ENCODE measurements around the gene SEC22A. TPM values are rescaled to one million over a fixed set of nuclear protein-coding genes. Genes with fewer than 3 reads are reported as not detected.

SEC22A gene
- total and polyA plus RNA-seq, 4 experiments from 2014 or later, result 19.4 to 26.5 (median 22.5) TPM

- no peak overlapping the region for H3K4me3 Mint-ChIP-seq
- no peaks in the 10 kb centered on the region for H3K27me3 Mint-ChIP-seq
- Histone ChIP-seq H3K27ac (ENCODE audit: low read depth, low read length) (no peak overlapping the region), H3K27me3 (ENCODE audit: insufficient read depth, low read length) (no peaks in the 10 kb centered on the region), H3K4me3 (ENCODE audit: low read length in 2 of 2) (no peak overlapping the region), H3K36me3 (ENCODE audit: insufficient read depth, low read length) (no peaks in the 10 kb centered on the region), H3K9me3 (ENCODE audit: control insufficient read depth in 1 of 2, low read length in 2 of 2) (no peaks in the 10 kb centered on the region), H3K4me1 (ENCODE audit: insufficient read depth, low read length) (no peaks in the 10 kb centered on the region)
- ChIA-PET POLR2A (ENCODE audit: partially characterized antibody) (no interaction called here), CTCF (ENCODE audit: partially characterized antibody) (no interaction called here)
- H3K36me3 Mint-ChIP-seq, result peaks cover 0 to 9% of the 10 kb centered on the region in 2 donors
- no peak for DNase-seq
- H3K27ac Mint-ChIP-seq, result no peak overlapping the region
- H3K4me1 Mint-ChIP-seq, result peaks cover 0 to 4% (median 0%) of the 10 kb centered on the region in 4 donors
- H3K9me3 Mint-ChIP-seq, result no peaks in the 10 kb centered on the region
- intact Hi-C loops (cut with micrococcal nuclease), result no loop called here
Measured at GRCh38 chr3:123277106-123277505, 75.4 kb downstream of the SEC22A start.

DNA sequence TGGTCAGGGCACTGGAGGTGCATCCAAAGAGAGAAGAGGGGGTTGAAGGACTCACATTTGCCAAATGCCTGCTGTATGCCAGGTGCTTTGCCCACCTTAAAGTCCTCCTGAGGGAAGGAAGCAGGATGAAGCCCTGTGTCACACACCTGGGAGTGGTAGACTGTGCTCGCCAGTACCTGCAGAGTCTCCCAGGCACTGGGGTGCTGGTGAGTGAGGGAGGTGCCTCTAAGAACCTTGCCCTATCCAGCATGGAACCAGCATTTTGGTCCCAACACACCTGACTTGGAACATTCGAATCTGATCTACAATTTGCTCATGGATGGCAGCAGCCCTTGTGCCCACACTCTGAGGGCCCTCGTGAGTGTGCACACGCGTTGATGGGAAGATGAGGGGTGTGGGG is 76.7 kb downstream of the SEC22A start:
- peaks cover 0 to 5% of the 10 kb centered on the region in 2 donors for H3K36me3 Mint-ChIP-seq
- H3K4me1 Mint-ChIP-seq, result peaks cover 0 to 4% (median 0%) of the 10 kb centered on the region in 4 donors
- POLR2A ChIA-PET (ENCODE audit: partially characterized antibody), result no interaction called here
- H3K9me3 Mint-ChIP-seq, result no peaks in the 10 kb centered on the region
- intact Hi-C loops (cut with micrococcal nuclease), result no loop called here
- no peaks in the 10 kb centered on the region for H3K27me3 Mint-ChIP-seq
- Histone ChIP-seq H3K9me3 (ENCODE audit: control insufficient read depth in 1 of 2, low read length in 2 of 2) (no peaks in the 10 kb centered on the region), H3K36me3 (ENCODE audit: insufficient read depth, low read length) (no peaks in the 10 kb centered on the region), H3K4me1 (ENCODE audit: insufficient read depth, low read length) (no peaks in the 10 kb centered on the region), H3K4me3 (ENCODE audit: low read length in 2 of 2) (no peak overlapping the region), H3K27ac (ENCODE audit: low read depth, low read length) (no peak overlapping the region), H3K27me3 (ENCODE audit: insufficient read depth, low read length) (no peaks in the 10 kb centered on the region)
- H3K27ac Mint-ChIP-seq, result no peak overlapping the region
- H3K4me3 Mint-ChIP-seq, result no peak overlapping the region
- CTCF ChIA-PET (ENCODE audit: partially characterized antibody), result no interaction called here
- DNase-seq, result no peak

DNA sequence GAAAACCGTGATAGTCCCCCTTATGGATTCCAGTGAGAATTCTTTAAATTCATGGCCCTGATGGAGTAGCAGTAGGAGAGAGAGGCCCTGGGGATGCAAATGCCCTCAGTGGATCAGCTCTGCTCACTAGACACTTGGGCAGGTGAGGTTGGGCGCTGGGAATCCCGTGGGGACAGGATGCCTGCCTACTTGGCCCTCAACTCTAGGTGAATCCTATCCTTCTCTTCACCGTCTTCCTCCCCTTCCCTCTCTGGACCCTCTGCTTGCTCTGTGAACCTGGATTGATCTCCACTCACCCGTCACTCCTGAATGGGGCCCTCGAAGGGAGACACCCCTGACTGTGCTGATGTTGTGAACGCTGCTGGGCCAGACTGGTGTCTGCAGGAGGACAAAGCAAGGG is 77.4 kb downstream of the SEC22A start:
- Mint-ChIP-seq H3K36me3 (peaks cover 0 to 5% of the 10 kb centered on the region in 2 donors), H3K9me3 (no peaks in the 10 kb centered on the region), H3K4me3 (no peak overlapping the region), H3K4me1 (peaks cover 0 to 4% (median 0%) of the 10 kb centered on the region in 4 donors), H3K27me3 (no peaks in the 10 kb centered on the region), H3K27ac (no peak overlapping the region)
- no peaks in the 10 kb centered on the region for H3K4me1 ChIP-seq (ENCODE audit: insufficient read depth, low read length)
- no peaks in the 10 kb centered on the region for H3K36me3 ChIP-seq (ENCODE audit: insufficient read depth, low read length)
- no peak for DNase-seq
- CTCF ChIA-PET (ENCODE audit: partially characterized antibody), result no interaction called here
- intact Hi-C loops (cut with micrococcal nuclease), result no loop called here
- no peak overlapping the region for H3K27ac ChIP-seq (ENCODE audit: low read depth, low read length)
- no peaks in the 10 kb centered on the region for H3K9me3 ChIP-seq (ENCODE audit: control insufficient read depth in 1 of 2, low read length in 2 of 2)
- H3K27me3 ChIP-seq (ENCODE audit: insufficient read depth, low read length), result no peaks in the 10 kb centered on the region
- no peak overlapping the region for H3K4me3 ChIP-seq (ENCODE audit: low read length in 2 of 2)
- POLR2A ChIA-PET (ENCODE audit: partially characterized antibody), result no interaction called here

DNA sequence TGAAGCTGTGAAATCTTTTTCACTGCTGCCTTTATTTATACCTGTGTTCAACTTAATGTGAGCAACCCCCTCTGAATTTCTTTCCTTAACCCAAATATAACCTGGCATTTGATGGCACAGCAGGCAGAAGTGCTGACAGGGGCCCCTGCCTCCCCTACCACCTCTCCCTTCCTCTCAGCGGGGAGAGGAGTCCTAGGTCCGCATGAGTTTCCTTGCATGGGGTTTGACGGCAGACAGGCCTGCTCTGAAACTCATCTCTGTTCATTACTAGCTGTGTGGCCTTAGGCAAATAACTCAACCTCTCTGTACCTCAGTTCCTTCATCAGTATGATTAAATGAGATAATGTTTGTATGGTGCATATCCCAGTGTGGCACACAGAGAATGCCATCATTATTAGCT is 79.7 kb downstream of the SEC22A start:
- Histone ChIP-seq H3K27me3 (ENCODE audit: insufficient read depth, low read length) (no peaks in the 10 kb centered on the region), H3K4me1 (ENCODE audit: insufficient read depth, low read length) (no peaks in the 10 kb centered on the region), H3K27ac (ENCODE audit: low read depth, low read length) (no peak overlapping the region), H3K36me3 (ENCODE audit: insufficient read depth, low read length) (no peaks in the 10 kb centered on the region), H3K4me3 (ENCODE audit: low read length in 2 of 2) (no peak overlapping the region), H3K9me3 (ENCODE audit: control insufficient read depth in 1 of 2, low read length in 2 of 2) (no peaks in the 10 kb centered on the region)
- Mint-ChIP-seq H3K4me1 (peaks cover 0 to 4% (median 0%) of the 10 kb centered on the region in 4 donors), H3K36me3 (peaks cover 0 to 5% of the 10 kb centered on the region in 2 donors), H3K4me3 (no peak overlapping the region), H3K27ac (no peak overlapping the region), H3K9me3 (no peaks in the 10 kb centered on the region), H3K27me3 (no peaks in the 10 kb centered on the region)
- POLR2A ChIA-PET (ENCODE audit: partially characterized antibody), result no interaction called here
- no peak for DNase-seq
- CTCF ChIA-PET (ENCODE audit: partially characterized antibody), result no interaction called here
- intact Hi-C loops (cut with micrococcal nuclease), result no loop called here

DNA sequence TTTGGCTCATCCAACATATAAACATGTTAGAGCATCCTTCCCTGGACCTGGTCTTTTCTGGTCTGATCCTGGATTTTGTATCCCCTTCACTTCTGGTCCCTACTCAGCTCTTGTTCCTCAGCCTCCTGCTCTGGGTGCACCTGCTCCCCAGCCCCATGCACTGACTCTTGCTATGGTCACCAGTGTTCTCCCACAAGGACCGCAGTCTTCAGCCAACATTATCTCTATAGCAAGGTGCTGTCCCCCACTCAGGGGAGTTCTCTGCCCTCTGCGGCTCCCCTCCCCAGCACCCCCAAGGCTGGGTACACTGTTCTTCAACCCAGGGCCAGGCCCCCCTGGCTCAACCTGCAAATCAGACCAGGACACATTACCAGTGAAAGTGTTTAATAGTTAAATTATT is 80.2 kb downstream of the SEC22A start:
- no peaks in the 10 kb centered on the region for H3K27me3 Mint-ChIP-seq
- Histone ChIP-seq H3K4me3 (ENCODE audit: low read length in 2 of 2) (no peak overlapping the region), H3K9me3 (ENCODE audit: control insufficient read depth in 1 of 2, low read length in 2 of 2) (no peaks in the 10 kb centered on the region), H3K4me1 (ENCODE audit: insufficient read depth, low read length) (no peaks in the 10 kb centered on the region), H3K27me3 (ENCODE audit: insufficient read depth, low read length) (no peaks in the 10 kb centered on the region), H3K36me3 (ENCODE audit: insufficient read depth, low read length) (no peaks in the 10 kb centered on the region), H3K27ac (ENCODE audit: low read depth, low read length) (no peak overlapping the region)
- ChIA-PET POLR2A (ENCODE audit: partially characterized antibody) (no interaction called here), CTCF (ENCODE audit: partially characterized antibody) (no interaction called here)
- H3K4me1 Mint-ChIP-seq, result no peaks in the 10 kb centered on the region
- no peak for DNase-seq
- peaks cover 0 to 5% of the 10 kb centered on the region in 2 donors for H3K36me3 Mint-ChIP-seq
- no peak overlapping the region for H3K4me3 Mint-ChIP-seq
- no peaks in the 10 kb centered on the region for H3K9me3 Mint-ChIP-seq
- no peak overlapping the region for H3K27ac Mint-ChIP-seq
- intact Hi-C loops (cut with micrococcal nuclease), result no loop called here

DNA sequence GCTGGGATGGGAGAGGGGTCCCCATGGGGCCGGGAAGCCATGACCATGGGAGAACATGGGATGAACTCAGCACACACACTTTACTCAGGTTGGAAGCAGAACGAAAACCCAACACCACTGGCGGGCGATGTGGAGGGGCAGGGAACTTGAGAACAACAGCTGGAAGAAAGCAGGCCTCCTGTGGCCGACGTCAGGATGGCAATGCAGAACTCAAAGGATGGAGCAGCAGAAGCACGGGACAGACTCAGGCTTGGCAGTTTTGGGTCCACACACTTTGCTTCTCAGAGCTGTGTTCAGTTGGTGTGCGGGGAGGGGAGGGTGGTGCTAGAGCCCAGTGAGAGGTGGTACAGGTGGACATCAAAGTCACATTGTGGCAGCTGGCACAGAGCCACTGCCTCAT is 80.7 kb downstream of the SEC22A start:
- intact Hi-C loops (cut with micrococcal nuclease), result no loop called here
- H3K27me3 Mint-ChIP-seq, result no peaks in the 10 kb centered on the region
- DNase-seq, result no peak
- Histone ChIP-seq H3K9me3 (ENCODE audit: control insufficient read depth in 1 of 2, low read length in 2 of 2) (no peaks in the 10 kb centered on the region), H3K27me3 (ENCODE audit: insufficient read depth, low read length) (no peaks in the 10 kb centered on the region), H3K4me1 (ENCODE audit: insufficient read depth, low read length) (no peaks in the 10 kb centered on the region), H3K36me3 (ENCODE audit: insufficient read depth, low read length) (no peaks in the 10 kb centered on the region), H3K27ac (ENCODE audit: low read depth, low read length) (no peak overlapping the region), H3K4me3 (ENCODE audit: low read length in 2 of 2) (no peak overlapping the region)
- peak overlapping the region in 1 of 7 donors; percentile 52 for H3K27ac Mint-ChIP-seq
- no peaks in the 10 kb centered on the region for H3K4me1 Mint-ChIP-seq
- H3K9me3 Mint-ChIP-seq, result no peaks in the 10 kb centered on the region
- ChIA-PET POLR2A (ENCODE audit: partially characterized antibody) (no interaction called here), CTCF (ENCODE audit: partially characterized antibody) (no interaction called here)
- H3K36me3 Mint-ChIP-seq, result peaks cover 0 to 5% of the 10 kb centered on the region in 2 donors
- H3K4me3 Mint-ChIP-seq, result no peak overlapping the region

DNA sequence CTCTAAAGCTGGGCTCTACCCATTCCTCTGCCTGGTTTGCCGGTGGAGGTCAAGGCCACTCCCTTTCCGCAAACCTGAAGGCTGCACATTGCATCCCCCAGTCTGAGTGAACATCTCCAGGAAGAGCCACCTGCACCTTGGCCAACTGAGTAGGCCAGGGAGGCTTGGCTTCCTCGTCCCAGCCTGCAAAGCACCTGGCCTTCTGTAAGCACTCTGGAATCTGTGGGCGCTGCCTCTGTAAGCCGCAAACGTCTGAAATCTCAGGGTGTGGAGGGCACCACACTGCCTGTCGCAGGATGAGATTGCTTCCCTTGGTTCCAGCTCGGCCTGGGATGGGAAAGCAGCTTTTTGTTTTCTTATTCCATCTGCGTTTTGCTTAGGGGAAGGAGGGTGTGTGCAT is 81.3 kb downstream of the SEC22A start:
- DNase-seq, result no peak
- Mint-ChIP-seq H3K4me1 (no peaks in the 10 kb centered on the region), H3K9me3 (peaks cover 0 to 2% (median 0%) of the 10 kb centered on the region in 8 donors), H3K27ac (no peak overlapping the region), H3K4me3 (no peak overlapping the region), H3K36me3 (peaks cover 0 to 5% of the 10 kb centered on the region in 2 donors), H3K27me3 (no peaks in the 10 kb centered on the region)
- CTCF ChIA-PET (ENCODE audit: partially characterized antibody), result no interaction called here
- H3K4me3 ChIP-seq (ENCODE audit: low read length in 2 of 2), result no peak overlapping the region
- no peak overlapping the region for H3K27ac ChIP-seq (ENCODE audit: low read depth, low read length)
- intact Hi-C loops (cut with micrococcal nuclease), result no loop called here
- no peaks in the 10 kb centered on the region for H3K27me3 ChIP-seq (ENCODE audit: insufficient read depth, low read length)
- no peaks in the 10 kb centered on the region for H3K36me3 ChIP-seq (ENCODE audit: insufficient read depth, low read length)
- H3K9me3 ChIP-seq (ENCODE audit: control insufficient read depth in 1 of 2, low read length in 2 of 2), result no peaks in the 10 kb centered on the region
- H3K4me1 ChIP-seq (ENCODE audit: insufficient read depth, low read length), result no peaks in the 10 kb centered on the region
- POLR2A ChIA-PET (ENCODE audit: partially characterized antibody), result no interaction called here

Data from CD4-positive, alpha-beta memory T cell (primary cell).